Right renal pelvis (tissue), 4 donors: Measurements from ENCODE around the gene STKLD1. TPM values are rescaled to one million over a fixed set of nuclear protein-coding genes. Genes with fewer than 3 reads are reported as not detected.
"Not testable (repeated sequence)": the region's sequence is repeated elsewhere in the genome, so short reads cannot be mapped to it uniquely, and the experiment has no call there.

Source experiments
- DNase-seq, 4 donors: peaks; one replicate each; pipeline ENCODE4 v3.0.0-alpha.2; 2013; ENCODE audit warnings: low read depth in 4 of 4, low spot score in 3 of 4, missing footprints in 1 of 4
- polyA plus RNA-seq, 4 donors: library from polyadenylated mRNA; unstranded; fragments of 120-200 nt; gene quantifications; one replicate each; pipeline ENCODE4 v1.2.1, GENCODE V29; 2013; ENCODE audit not compliant: insufficient read length in 4 of 4

STKLD1 gene
- polyA plus RNA-seq, 4 donors = 3.4 to 5.0 (median 4.3) TPM

DNA sequence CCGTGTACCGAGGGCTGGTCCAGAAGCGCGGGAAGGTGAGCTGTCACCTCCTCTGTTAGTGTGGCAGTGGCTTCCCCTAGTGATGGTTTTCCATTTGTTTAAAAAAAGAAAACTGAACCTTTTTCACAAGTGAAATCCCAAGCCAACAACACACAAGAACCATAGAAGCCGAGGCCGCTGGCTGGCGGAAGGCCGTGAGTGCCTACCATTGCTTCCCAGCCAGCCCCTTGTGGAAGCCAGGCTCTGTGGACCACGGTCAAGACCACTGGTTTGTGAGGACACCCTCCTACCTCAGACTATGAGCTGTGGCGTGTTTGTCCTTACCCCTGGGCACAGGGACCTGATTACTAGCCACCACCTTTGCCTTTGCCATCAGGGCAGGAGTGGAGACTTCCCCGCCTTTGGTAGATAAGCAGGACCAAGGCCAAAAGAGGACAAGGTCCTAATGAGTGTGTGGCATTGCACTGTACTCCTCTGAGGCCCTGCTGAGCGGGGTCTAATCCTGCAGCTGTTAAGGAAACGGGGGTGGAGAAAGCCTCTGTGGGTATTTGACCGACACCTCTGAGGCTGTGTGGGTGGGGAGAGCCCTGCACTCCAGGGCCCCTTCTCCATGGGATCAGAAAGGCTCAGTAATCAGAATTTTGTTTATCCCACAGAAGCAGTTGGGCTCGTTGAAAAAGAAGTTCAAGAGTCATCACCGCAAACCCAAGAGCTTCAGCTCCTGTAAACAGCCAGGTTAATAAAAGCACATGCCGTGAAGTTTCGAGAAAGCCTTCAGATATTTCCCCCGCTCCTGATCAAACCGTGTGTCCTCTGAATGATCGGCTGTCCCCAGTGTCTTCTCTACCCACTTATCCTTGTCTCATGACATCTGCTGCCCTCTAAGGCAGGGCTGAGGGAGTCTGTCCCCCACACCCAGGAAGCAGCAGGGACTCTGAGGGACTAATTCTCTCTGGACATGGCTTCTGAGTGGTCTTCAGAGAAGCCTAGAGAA, 15.5 kb upstream of the STKLD1 start:
- DNase-seq = no peak

- no peak for DNase-seq
Measured at GRCh38 chr9:133361507-133362092, 14.6 kb upstream of the STKLD1 start.

DNA sequence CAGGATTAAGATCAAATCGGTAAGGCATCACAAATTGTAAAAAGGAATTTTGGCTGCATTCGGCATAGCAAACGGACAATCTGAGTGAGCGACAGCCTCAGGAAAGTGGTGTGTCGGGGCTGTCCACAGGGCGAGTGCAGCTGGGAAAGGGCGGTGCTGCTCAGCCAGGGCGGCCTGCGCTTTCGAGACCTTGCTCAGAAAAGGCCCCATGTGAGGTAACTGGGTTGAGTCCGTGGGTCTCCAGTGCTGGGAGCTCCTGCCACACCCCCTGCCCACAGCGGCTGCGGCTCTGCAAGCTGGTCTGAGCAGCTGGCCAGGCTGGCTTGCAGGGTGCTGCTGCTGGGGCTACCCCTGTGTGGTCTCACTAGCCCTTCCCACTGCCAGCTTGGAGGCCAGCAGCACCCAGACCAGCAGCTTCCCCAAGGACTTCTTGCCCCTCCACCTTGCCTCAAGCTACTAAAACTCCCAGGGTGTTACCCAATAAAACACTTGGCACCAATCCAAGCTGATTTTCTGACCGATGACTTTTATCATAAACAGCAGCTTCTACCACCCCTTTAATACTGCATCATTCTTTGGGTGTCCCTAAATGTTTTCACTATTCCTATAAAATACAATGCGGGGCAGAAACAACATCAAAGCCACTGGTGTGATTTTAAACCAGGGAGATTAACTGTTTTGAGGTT, 13.7 kb upstream of the STKLD1 start:
- DNase-seq = no peak

- no peak for DNase-seq
Measured at GRCh38 chr9:133366435-133366834, 9.7 kb upstream of the STKLD1 start.

DNA sequence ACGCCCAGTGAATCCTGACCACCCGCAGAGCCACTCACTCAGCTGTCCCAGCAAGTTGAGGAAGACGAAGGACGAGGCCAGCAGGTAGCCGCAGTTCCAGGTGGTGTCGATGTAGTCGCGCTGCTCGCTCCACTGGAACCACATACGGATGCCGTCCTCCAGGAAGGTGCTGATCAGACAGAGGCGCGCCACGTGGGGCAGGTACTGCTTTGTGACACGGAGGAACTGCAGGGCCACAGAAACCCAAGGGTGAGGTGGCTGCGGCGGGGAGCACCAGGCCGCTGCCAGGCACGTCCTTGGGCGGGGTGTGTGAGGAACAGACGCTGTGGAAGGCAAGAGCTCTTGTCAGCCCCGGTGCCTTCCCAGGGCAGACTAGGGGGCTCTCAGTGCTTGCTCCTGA, 8.9 kb upstream of the STKLD1 start:
- no peak for DNase-seq

GRCh38 chr9:133367778-133368177, 8.4 kb upstream of the STKLD1 start:
- DNase-seq = no peak

- no peak for DNase-seq
Measured at GRCh38 chr9:133368249-133368881, 7.8 kb upstream of the STKLD1 start.

- DNase-seq = no peak
Measured at GRCh38 chr9:133369422-133369821, 6.7 kb upstream of the STKLD1 start.

DNA sequence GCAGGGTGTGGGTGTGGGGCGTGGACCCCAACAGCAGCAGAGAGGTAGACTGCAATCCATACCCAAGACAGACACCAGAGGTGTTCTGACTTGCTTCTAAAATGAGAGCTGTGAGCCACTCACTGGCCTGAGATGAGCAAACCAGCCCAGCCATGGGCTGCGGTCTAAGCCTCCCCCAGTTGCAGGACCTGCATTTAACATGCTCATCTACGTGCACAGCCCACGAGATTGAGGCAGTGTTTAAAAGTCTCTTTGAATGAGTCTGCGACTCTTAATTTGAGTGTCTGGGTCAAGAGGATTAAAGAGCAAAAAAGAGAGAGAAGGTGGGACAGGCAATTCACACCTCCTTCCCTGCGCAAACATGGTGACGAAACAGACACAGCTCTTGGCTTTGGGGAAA, 6.2 kb upstream of the STKLD1 start:
- no peak for DNase-seq

DNA sequence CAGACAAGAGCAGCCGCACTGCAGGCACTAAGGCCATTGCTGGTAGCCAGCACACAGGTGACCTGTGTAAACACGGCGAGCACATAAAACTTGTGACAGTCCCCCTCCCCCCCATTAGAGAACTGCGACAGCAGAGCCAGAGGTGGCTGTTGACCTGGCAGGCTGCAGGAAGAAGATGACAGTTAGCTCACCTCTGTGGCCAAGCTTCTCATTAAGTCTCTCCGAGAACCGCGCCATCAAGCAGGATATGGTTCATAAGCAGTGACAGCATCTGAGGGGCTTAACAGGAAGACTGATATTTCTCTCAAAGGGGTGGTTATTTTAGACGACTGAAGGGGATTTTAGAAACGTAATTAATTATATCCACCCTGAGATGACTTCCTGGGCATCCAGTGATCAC, 5.5 kb upstream of the STKLD1 start:
- no peak for DNase-seq

GRCh38 chr9:133371261-133371711, 4.9 kb upstream of the STKLD1 start:
- no peak for DNase-seq

DNA sequence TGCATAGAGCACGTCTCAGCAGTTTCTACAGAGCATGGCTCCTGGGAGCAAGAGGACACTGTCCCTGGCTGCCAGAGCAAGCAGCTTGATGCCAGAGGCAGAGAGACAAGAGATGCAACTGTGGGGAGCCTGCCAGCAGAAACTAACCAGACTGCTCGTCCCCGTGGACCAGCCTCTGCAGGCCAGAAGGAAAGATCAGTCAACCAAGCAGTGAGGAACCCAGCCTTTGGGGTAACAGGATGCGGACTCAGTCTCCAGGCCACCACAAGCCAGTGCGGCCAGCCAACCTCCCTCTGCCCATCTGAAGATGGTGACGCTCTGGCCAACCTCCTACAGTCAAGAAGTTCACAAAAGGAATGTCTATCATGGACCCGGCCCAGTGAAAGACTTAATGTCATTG, 4.0 kb upstream of the STKLD1 start:
- DNase-seq = no peak

DNA sequence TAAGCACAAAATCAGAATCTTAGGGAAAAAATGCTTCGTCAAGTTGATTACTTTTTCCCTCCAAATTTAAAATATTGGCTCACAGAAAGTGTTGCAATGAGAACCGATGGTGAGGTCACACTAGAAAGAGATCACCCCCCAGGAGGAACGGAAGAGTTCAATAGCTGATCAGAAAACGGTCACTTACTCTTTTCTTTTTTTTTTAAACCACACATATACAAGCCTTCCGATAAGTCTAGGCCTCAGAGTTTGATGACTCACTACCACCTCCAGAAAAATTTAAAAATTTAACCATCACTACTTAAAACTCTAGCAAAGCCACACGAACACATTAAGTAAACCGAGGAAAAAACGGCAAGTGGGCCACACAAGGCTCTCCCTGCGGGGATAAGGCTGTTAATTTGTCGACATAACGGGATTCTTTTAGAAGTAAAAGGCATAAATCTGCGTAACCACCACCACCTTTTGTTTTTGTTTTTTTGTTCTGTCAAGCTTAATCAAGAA, 1.5 kb upstream of the STKLD1 start:
- DNase-seq = no peak

GRCh38 chr9:133375116-133375723, 946 bp upstream of the STKLD1 start:
- no peak for DNase-seq

DNA sequence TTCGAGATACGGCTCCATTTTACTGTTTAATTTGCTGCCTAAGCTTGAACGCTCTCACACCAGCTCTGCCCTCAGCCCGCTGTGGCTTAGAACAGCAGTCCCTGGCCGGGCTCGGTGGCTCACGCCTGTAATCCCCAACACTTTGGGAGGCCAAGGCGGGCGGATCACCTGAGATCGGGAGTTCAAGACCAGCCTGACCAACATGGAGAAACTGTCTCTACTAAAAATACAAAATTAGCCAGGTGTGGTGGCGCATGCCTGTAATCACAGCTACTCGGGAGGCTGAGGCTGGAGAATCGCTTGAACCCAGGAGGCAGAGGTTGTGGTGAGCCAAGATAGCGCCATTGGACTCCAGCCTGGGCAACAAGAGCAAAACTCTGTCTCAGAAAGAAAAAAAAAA, 1.1 kb downstream of the STKLD1 start:
- not testable (repeated sequence) for DNase-seq

DNA sequence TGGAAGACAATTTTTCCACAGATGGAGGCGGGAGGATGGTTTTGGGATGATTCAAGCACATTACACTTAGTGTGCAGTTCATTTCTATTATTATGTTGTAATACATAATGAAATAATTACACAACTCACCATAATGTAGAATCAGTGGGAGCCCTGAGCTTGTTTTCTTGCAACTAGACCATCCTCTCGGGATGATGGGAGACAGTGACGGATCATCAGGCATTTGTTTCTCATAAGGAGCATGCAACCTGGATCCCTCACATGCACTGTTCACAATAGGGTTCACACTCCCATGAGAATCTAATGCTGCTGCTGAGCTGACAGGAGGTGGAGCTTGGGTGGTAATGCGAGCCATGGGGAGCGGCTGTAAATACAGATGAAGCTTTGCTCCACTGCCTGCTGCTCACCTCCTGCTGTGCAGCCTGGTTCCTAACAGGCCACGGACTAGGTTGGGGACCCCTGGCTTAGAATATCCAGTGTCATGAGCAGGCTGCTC, 1.6 kb downstream of the STKLD1 start:
- no peak for DNase-seq

GRCh38 chr9:133378408-133378962, 2.3 kb downstream of the STKLD1 start:
- no peak for DNase-seq

- DNase-seq = no peak
Measured at GRCh38 chr9:133379153-133380086, 3.3 kb downstream of the STKLD1 start.

- DNase-seq = no peak
Measured at GRCh38 chr9:133380734-133381133, 4.6 kb downstream of the STKLD1 start.
